Measurements from ENCODE around the gene HLCS.

DNA sequence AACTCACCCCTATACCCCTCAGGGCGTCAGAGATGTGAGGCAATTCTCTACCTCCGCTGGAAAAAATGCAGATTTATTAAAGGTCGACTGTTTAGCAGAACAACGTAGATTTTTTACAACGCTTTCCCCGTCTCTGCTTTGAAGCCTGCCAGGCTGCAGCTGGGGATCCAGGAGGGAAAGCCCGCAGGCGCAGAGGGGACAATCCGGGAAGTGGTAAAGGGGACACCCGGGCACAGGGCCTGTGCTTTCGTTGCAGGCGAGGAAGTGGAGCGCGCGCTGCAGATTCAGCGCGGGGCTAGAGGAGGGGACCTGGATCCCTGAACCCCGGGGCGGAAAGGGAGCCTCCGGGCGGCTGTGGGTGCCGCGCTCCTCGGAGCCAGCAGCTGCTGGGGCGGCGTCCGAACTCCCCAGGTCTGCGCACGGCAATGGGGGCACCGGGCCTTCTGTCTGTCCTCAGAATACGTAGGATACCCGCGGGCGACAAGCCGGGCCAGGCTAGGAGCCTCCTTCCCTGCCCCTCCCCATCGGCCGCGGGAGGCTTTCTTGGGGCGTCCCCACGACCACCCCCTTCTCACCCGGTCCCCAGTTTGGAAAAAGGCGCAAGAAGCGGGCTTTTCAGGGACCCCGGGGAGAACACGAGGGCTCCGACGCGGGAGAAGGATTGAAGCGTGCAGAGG, 262.1 kb downstream of the HLCS start:
- TF ChIP-seq EP300 (IDR thresholded peaks at IDR 0.05): no peak
- TF ChIP-seq POLR2A (IDR thresholded peaks at IDR 0.05): no peak
- TF ChIP-seq, protein P1, sequence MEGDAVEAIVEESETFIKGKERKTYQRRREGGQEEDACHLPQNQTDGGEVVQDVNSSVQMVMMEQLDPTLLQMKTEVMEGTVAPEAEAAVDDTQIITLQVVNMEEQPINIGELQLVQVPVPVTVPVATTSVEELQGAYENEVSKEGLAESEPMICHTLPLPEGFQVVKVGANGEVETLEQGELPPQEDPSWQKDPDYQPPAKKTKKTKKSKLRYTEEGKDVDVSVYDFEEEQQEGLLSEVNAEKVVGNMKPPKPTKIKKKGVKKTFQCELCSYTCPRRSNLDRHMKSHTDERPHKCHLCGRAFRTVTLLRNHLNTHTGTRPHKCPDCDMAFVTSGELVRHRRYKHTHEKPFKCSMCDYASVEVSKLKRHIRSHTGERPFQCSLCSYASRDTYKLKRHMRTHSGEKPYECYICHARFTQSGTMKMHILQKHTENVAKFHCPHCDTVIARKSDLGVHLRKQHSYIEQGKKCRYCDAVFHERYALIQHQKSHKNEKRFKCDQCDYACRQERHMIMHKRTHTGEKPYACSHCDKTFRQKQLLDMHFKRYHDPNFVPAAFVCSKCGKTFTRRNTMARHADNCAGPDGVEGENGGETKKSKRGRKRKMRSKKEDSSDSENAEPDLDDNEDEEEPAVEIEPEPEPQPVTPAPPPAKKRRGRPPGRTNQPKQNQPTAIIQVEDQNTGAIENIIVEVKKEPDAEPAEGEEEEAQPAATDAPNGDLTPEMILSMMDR (IDR thresholded peaks at IDR 0.05): no peak
- no peak for TF ChIP-seq POLR2AphosphoS5 (IDR thresholded peaks at IDR 0.05)
